GM18502 (cell line): Measurements from ENCODE around the gene CHST12.

Experiments
- ATAC-seq: cut with Tn5 transposase; IDR thresholded peaks from one replicate; pipeline ENCODE4 v1.9.1; 2021; ENCODE audit warnings: mild to moderate bottlenecking; ENCODE audit not compliant: unreplicated experiment, poor library complexity

Gene CHST12

DNA sequence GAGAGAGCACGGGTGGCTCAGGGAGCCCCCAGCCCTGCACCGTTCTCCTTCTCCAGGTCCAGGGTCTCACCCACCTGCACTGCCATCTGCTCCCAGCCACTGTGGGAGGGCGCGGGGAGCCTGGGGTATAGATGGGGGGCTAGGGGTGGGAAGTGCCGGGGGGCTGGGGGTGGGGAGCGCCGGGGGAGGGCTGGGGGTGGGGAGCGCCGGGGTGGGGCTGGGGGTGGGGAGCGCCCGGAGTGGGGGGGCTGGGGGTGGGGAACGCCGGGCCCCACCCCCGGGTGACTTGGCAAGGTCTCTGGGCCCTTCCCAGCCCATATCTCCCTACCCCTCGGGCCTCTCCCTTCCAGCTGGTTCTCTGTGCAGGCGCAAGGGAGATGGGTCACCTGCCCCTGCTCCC lies 72.9 kb downstream of the CHST12 start, which contains the start of gene GRIFIN:
Gene GRIFIN (minus strand): TSS at position 101 of the 400 bp plus-strand sequence. CDS start 15 bp downstream, at position 86.
- no peak for ATAC-seq

DNA sequence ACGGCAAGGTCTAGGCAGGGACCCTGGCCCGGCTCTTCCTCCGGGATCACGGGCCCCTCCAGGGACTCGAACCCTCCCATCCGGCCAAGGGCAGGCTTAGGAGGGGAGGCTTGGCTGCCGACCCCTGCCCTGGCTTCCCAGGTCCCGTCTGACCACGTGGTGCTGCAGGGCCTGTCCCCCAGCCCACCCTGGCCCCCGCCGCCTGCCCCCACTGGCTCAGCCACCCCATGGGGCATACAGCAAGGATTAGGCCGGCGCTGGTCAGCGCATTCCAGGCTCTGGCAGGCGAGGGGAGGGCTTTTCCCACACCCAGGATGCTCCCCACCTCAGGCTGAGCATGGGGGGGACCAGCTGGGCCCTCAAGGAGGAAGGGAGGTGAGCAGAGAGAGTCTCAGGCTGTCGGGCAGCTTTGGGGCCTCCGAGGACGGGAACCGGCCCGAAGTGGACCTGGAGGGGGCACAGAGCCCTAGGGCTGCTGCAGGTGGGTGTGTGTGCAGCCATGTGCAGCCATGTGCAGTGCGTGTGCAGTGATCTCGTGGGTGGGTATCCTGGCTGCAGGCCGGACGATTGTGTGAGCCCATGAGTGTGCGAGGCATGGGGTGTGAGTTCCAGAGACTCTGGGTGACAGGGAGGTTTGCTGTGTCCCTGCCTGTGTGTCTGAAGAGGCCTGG lies 73.5 kb downstream of the CHST12 start:
- no peak for ATAC-seq

GRCh38 chr7:2477447-2478398 lies 74.3 kb downstream of the CHST12 start:
- ATAC-seq, result no peak

GRCh38 chr7:2478399-2478785 lies 75.0 kb downstream of the CHST12 start:
- no peak for ATAC-seq

- ATAC-seq, result no peak
Measured at GRCh38 chr7:2478800-2479199, 75.4 kb downstream of the CHST12 start.

DNA sequence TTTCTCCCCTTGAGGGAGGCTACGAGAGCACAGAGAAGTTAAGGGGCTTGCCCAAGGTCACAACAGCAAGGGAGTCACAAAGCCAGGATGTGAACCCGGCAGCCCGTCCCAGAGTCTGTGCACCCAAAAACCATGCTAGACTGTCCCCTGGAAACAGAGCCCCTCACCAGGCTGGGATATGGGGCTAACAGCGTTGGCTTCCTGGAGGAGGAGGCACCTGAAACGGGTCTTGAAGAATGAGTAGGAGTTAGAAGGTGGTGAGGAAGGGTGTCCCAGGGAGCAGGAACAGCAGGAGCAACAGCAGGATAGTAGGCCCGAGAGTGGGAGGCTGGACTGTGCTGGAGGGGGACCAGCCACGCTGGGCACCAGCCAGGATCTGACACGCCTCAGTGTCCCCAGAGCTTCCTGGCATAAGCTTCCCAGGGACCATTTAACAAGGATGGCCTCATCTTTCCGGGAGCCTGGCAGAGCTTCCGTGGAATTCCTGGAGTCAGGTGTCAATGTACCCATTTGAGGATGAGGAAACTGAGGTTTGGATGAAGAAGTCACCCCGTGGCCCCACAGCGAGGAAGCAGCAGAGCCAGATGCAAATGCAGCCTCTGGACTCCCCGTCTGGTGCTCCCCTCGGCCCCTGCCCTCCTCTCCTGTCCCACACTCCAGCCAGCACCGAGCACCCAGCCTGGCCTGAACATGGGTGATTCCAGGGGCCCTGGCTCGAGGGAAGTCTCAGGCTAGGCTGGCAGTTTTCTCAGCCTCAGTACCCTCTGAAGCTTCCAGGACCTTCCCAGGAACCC lies 76.1 kb downstream of the CHST12 start:
- no peak for ATAC-seq

GRCh38 chr7:2480070-2480408 lies 76.6 kb downstream of the CHST12 start:
- ATAC-seq, result no peak

GRCh38 chr7:2481195-2481594 lies 77.8 kb downstream of the CHST12 start:
- no peak for ATAC-seq

GRCh38 chr7:2482725-2483451 lies 79.5 kb downstream of the CHST12 start:
- no peak for ATAC-seq

- ATAC-seq, result no peak
Measured at GRCh38 chr7:2483494-2483893, 80.1 kb downstream of the CHST12 start.

DNA sequence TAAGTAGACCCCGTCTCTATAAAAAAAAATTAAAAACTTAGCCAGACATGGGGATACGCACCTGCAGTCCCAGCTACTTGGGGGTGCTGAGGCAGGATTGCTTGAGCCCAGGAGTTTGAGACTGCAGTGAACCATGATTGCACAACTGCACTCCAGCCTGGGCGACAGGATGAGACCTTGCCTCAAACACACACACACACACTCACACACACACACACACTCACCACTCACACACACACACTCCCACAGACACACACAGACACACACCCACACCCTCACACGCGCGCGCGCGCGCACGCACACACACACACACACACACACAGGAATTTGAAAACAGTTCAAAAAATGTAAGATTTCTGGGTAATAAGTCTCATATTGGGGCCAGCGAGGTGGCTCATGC lies 81.5 kb downstream of the CHST12 start:
- no peak for ATAC-seq

- ATAC-seq, result no peak
Measured at GRCh38 chr7:2487586-2488271, 84.3 kb downstream of the CHST12 start.

GRCh38 chr7:2488272-2488645 lies 84.8 kb downstream of the CHST12 start:
- no peak for ATAC-seq

DNA sequence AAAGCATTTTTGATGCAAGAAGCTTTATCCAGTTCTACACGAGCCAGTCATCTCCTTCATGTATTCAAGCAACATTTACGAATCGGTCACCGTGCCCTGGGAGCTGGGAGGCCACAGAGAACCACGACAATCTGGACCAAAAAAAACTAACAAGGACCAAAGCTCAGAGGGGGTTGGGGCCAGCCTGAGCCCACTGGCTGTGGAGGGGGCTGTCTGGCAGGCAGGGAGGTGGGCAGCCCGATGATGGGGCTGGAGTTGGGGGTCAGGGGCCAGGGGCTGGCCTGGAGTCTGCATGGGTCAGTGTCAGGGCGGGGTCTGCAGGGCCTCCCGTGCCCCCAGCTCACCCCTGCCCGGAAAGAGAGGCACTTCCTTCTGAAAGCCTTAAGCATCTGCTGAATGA lies 85.3 kb downstream of the CHST12 start:
- no peak for ATAC-seq

GRCh38 chr7:2490181-2490651 lies 86.8 kb downstream of the CHST12 start:
- no peak for ATAC-seq

DNA sequence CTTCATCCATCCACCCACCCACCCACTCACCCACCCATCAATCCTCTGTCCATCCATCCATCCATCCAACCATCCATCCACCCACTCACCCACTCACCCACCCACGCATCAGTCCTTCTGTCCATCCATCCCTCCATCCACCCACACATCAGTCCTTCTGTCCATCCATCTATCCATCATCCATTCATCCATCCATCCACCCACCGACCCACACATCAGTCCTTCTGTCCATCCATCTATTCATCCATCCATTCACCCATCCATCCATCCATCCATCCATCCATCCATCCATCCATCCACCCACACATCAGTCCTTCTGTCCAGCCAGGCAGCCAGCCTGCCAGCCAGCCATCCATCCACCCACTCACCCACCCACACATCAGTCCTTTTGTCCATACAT lies 88.6 kb downstream of the CHST12 start:
- no peak for ATAC-seq

DNA sequence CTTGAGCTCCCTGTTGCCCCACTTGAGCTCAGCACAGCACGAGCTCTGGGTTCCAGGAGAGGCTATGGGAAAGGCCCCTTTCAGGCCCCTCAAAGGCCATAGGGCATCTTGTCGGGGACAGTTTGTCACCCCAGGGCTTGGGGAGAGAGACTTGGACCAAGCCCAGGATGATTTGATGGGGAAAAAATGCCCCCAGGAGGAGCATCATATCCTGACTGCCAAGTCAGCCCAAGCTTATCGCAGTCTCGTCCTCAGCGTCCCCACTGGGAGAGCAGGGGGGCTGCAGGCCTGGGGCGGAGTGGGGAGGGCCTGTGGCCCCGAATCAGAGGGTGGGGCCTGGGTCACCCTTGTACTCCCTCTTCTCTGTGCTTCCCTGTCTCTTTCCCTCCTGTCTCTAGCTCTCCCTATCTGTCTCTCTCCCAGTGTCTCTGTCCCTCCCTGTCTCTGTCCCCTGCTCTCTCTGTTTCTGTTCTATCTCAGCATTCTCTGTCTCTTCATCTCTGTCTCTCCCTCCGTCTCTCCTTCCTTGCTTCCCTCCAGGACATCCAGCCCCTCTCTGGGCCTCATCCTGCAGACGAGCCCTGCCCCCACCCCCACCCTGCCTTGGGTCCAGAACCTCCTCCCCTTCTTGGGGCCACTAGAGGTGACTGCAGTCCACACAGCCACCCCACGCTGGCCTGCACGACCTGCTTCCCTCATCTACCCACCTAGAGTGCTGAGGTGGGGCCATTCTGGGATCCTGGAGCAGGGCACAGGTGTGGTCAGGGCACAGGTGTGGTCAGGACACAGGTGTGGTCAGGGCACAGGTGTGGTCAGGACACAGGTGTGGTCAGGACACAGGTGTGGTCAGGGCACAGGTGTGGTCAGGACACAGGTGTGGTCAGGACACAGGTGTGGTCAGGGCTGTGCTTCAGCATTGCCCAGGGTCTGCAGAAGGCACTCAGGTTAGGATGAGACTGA lies 90.1 kb downstream of the CHST12 start:
- no peak for ATAC-seq
